T-helper 2 cell treated with Interferon-gamma antibody and Interleukin-4, amounts not matched to agents 100 ng/mL and 5 ng/mL, for 36 hours (primary cell): Measurements from ENCODE around the gene ACSS2. TPM values are rescaled to one million over a fixed set of nuclear protein-coding genes. Genes with fewer than 3 reads are reported as not detected.
"Not testable (repeated sequence)": the region's sequence is repeated elsewhere in the genome, so short reads cannot be mapped to it uniquely, and the experiment has no call there.

Experiments
- intact Hi-C: fragments of 100-400 bp; cut with micrococcal nuclease; formaldehyde crosslinking; loops from one replicate; pipeline ENCODE4 v1.15.1; 2023
- total RNA-seq: library from RNA; stranded (reverse); gene quantifications from 2 replicates; pipeline ENCODE4 v1.2.3, GENCODE V29; 2022

Gene ACSS2
- total RNA-seq, 1 donor from 2014 or later = 44.5 TPM

GRCh38 chr20:34873583-34874093 is 2.8 kb upstream of the ACSS2 start:
- intact Hi-C loops = loop anchor here (1.0 to 2.0 kb wide), 5 partner anchors 49 to 335 kb away; partner anchors contain the start of genes EDEM2, GSS, MYH7B and NCOA6

GRCh38 chr20:34874094-34874654 is 2.2 kb upstream of the ACSS2 start:
- intact Hi-C loops = loop anchor here (1.0 to 2.0 kb wide), 4 partner anchors 49 to 273 kb away; partner anchors contain the start of genes EDEM2, GSS, MYH7B and NCOA6

GRCh38 chr20:34875642-34876405 is 588 bp upstream of the ACSS2 start:
- intact Hi-C loops = loop anchor here (1.0 to 2.0 kb wide), 4 partner anchors 15 to 271 kb away; partner anchors contain the start of genes EDEM2, NCOA6 and TRPC4AP

- intact Hi-C loops = no loop called here
Observed at GRCh38 chr20:34880215-34880850, 3.9 kb downstream of the ACSS2 start.

- intact Hi-C loops = not testable (repeated sequence)
Observed at GRCh38 chr20:34880971-34881370, 4.6 kb downstream of the ACSS2 start.

- intact Hi-C loops = no loop called here
Observed at GRCh38 chr20:34881689-34882088, 5.3 kb downstream of the ACSS2 start.

GRCh38 chr20:34883087-34883688 is 6.8 kb downstream of the ACSS2 start:
- intact Hi-C loops = no loop called here

- intact Hi-C loops = no loop called here
Observed at GRCh38 chr20:34883809-34884208, 7.4 kb downstream of the ACSS2 start.

GRCh38 chr20:34884260-34884659 is 7.8 kb downstream of the ACSS2 start:
- intact Hi-C loops = no loop called here

- intact Hi-C loops = no loop called here
Observed at GRCh38 chr20:34886122-34886521, 9.7 kb downstream of the ACSS2 start.

- intact Hi-C loops = no loop called here
Observed at GRCh38 chr20:34887023-34887422, 10.6 kb downstream of the ACSS2 start.

- intact Hi-C loops = no loop called here
Observed at GRCh38 chr20:34888468-34888867, 12.1 kb downstream of the ACSS2 start.

- intact Hi-C loops = loop anchor here (1.0 kb wide), 1 partner anchor 15 kb away; the partner anchor contains the start of gene ACSS2
Observed at GRCh38 chr20:34891166-34892062, 15.0 kb downstream of the ACSS2 start.

- intact Hi-C loops = no loop called here
Observed at GRCh38 chr20:34892671-34893070, 16.3 kb downstream of the ACSS2 start.

- intact Hi-C loops = no loop called here
Observed at GRCh38 chr20:34894723-34895122, 18.3 kb downstream of the ACSS2 start.

GRCh38 chr20:34895465-34895864 is 19.1 kb downstream of the ACSS2 start:
- intact Hi-C loops = no loop called here

GRCh38 chr20:34896086-34896621 is 19.7 kb downstream of the ACSS2 start:
- intact Hi-C loops = no loop called here

GRCh38 chr20:34898129-34898528 is 21.7 kb downstream of the ACSS2 start:
- intact Hi-C loops = not testable (repeated sequence)

- intact Hi-C loops = not testable (repeated sequence)
Observed at GRCh38 chr20:34898731-34899130, 22.3 kb downstream of the ACSS2 start.

- intact Hi-C loops = no loop called here
Observed at GRCh38 chr20:34904202-34904621, 27.8 kb downstream of the ACSS2 start.
